HG03175 (cell line): Measurements from ENCODE around the gene FGR.

Experiments
- ATAC-seq: cut with Tn5 transposase; IDR thresholded peaks from one replicate; pipeline ENCODE4 v1.9.1; 2021; ENCODE audit warnings: mild to moderate bottlenecking, moderate library complexity; ENCODE audit not compliant: unreplicated experiment

FGR gene

GRCh38 chr1:27617420-27617819 is 17.6 kb downstream of the FGR start:
- no peak for ATAC-seq

GRCh38 chr1:27616441-27616840 is 18.5 kb downstream of the FGR start:
- ATAC-seq: no peak

- ATAC-seq: no peak
These were observed 19.4 kb downstream of the FGR start for GRCh38 chr1:27615346-27616192.

GRCh38 chr1:27614625-27615344 is 20.2 kb downstream of the FGR start:
- no peak for ATAC-seq

GRCh38 chr1:27614043-27614624 is 20.9 kb downstream of the FGR start:
- ATAC-seq: no peak

GRCh38 chr1:27612718-27613117 is 22.3 kb downstream of the FGR start:
- no peak for ATAC-seq

GRCh38 chr1:27611450-27611849 is 23.5 kb downstream of the FGR start:
- no peak for ATAC-seq

GRCh38 chr1:27609618-27610240 is 25.3 kb downstream of the FGR start:
- ATAC-seq: peak; percentile 35

- peak; percentile 36 for ATAC-seq
These were observed 25.8 kb downstream of the FGR start for GRCh38 chr1:27609210-27609555.

- ATAC-seq: no peak
These were observed 27.7 kb downstream of the FGR start for GRCh38 chr1:27607239-27607804.

- ATAC-seq: no peak
These were observed 28.2 kb downstream of the FGR start for GRCh38 chr1:27606708-27607238.

- no peak for ATAC-seq
These were observed 28.9 kb downstream of the FGR start for GRCh38 chr1:27605796-27606707.

GRCh38 chr1:27605300-27605766 is 29.7 kb downstream of the FGR start:
- ATAC-seq: no peak

GRCh38 chr1:27604579-27605299 is 30.2 kb downstream of the FGR start:
- ATAC-seq: no peak

- ATAC-seq: peak; percentile 64
These were observed 31.1 kb downstream of the FGR start, which contains the start of gene AHDC1 for GRCh38 chr1:27603681-27604578. TSS of gene AHDC1 (minus strand) at chr1:27604144. CDS start at chr1:27552115, 52,029 bp downstream.

- no peak for ATAC-seq
These were observed 31.7 kb downstream of the FGR start for GRCh38 chr1:27603309-27603680.

GRCh38 chr1:27602462-27603308 is 32.3 kb downstream of the FGR start:
- no peak for ATAC-seq
